AG08395 (cell line): Measurements from ENCODE around the gene PATE3.

Experiments used
- DNase-seq: peaks from one replicate; pipeline ENCODE4 v3.0.0; 2012; ENCODE audit warnings: mixed read lengths, low spot score

Gene PATE3

GRCh38 chr11:125787827-125788226, at the start of gene PATE3:
TSS of gene PATE3 (plus strand) at chr11:125788127. CDS start at chr11:125788152, 25 bp downstream.
- no peak for DNase-seq

GRCh38 chr11:125740617-125741016, 47.3 kb upstream of the PATE3 start:
- DNase-seq, result no peak

- DNase-seq, result no peak
Measured at GRCh38 chr11:125743681-125744080, 44.2 kb upstream of the PATE3 start.

- DNase-seq, result no peak
Measured at GRCh38 chr11:125745979-125746378, 41.9 kb upstream of the PATE3 start, which contains the start of gene PATE1. TSS of gene PATE1 (plus strand) at chr11:125746279. CDS start at chr11:125746305, 26 bp downstream.

GRCh38 chr11:125750629-125751028, 37.3 kb upstream of the PATE3 start:
- no peak for DNase-seq

- DNase-seq, result no peak
Measured at GRCh38 chr11:125756050-125756449, 31.9 kb upstream of the PATE3 start.

- DNase-seq, result no peak
Measured at GRCh38 chr11:125762445-125762844, 25.5 kb upstream of the PATE3 start.

GRCh38 chr11:125763483-125763882, 24.4 kb upstream of the PATE3 start:
- no peak for DNase-seq

GRCh38 chr11:125766251-125766650, 21.7 kb upstream of the PATE3 start:
- no peak for DNase-seq

- no peak for DNase-seq
Measured at GRCh38 chr11:125768336-125769046, 19.4 kb upstream of the PATE3 start.

- no peak for DNase-seq
Measured at GRCh38 chr11:125770583-125770982, 17.3 kb upstream of the PATE3 start.

GRCh38 chr11:125772834-125773505, 15.0 kb upstream of the PATE3 start:
- peak; percentile 58 for DNase-seq

- no peak for DNase-seq
Measured at GRCh38 chr11:125773516-125773915, 14.4 kb upstream of the PATE3 start.

GRCh38 chr11:125777309-125777708, 10.6 kb upstream of the PATE3 start:
- DNase-seq, result no peak

- no peak for DNase-seq
Measured at GRCh38 chr11:125778728-125779127, 9.2 kb upstream of the PATE3 start, which contains the start of gene PATE2. TSS of gene PATE2 (minus strand) at chr11:125778828. CDS start at chr11:125778773, 55 bp downstream.

GRCh38 chr11:125784678-125785077, 3.2 kb upstream of the PATE3 start:
- DNase-seq, result no peak

- no peak for DNase-seq
Measured at GRCh38 chr11:125790825-125791224, 2.9 kb downstream of the PATE3 start.

- DNase-seq, result no peak
Measured at GRCh38 chr11:125797641-125798040, 9.7 kb downstream of the PATE3 start.

- DNase-seq, result no peak
Measured at GRCh38 chr11:125799808-125800207, 11.9 kb downstream of the PATE3 start.

GRCh38 chr11:125802387-125802786, 14.5 kb downstream of the PATE3 start:
- DNase-seq, result no peak

- DNase-seq, result no peak
Measured at GRCh38 chr11:125807909-125808308, 20.0 kb downstream of the PATE3 start.

- no peak for DNase-seq
Measured at GRCh38 chr11:125833016-125833415, 45.1 kb downstream of the PATE3 start, which contains the start of gene PATE4. TSS of gene PATE4 (plus strand) at chr11:125833316. CDS start at chr11:125833360, 44 bp downstream.

GRCh38 chr11:125835748-125836147, 47.8 kb downstream of the PATE3 start:
- no peak for DNase-seq
